H9 (cell line): ENCODE measurements around the gene ENG. TPM values are rescaled to one million over a fixed set of nuclear protein-coding genes. Genes with fewer than 3 reads are reported as not detected.
A peak's percentile ranks its signal among the peaks of the same experiment; 100 is the strongest.

ENCODE experiments used
- DNase-seq: peaks from one replicate; pipeline ENCODE4 v3.0.0-alpha.2; 2017
- H2AFZ ChIP-seq: one replicate; pipeline ENCODE4 v1.6.1; 2013; ENCODE audit warnings: mild to moderate bottlenecking, low read length, control low read depth, moderate library complexity
- H2AK5ac ChIP-seq: 2 replicates; pipeline ENCODE4 v1.6.1; 2013; ENCODE audit warnings: low read length, control low read depth, mixed read lengths; ENCODE audit not compliant: insufficient read length
- H2BK120ac ChIP-seq: one replicate; pipeline ENCODE4 v1.6.1; 2013; ENCODE audit warnings: low read depth, mild to moderate bottlenecking, low read length, control low read depth, inconsistent platforms; ENCODE audit not compliant: poor library complexity, severe bottlenecking
- H2BK12ac ChIP-seq: 2 replicates; pipeline ENCODE4 v1.6.1; 2013; ENCODE audit warnings: low read length, control low read depth, mixed read lengths, low read depth; ENCODE audit not compliant: insufficient read length
- H2BK15ac ChIP-seq: 2 replicates; pipeline ENCODE4 v1.6.1; 2013; ENCODE audit warnings: low read depth, low read length, control low read depth
- H2BK20ac ChIP-seq: one replicate; pipeline ENCODE4 v1.6.1; 2013; ENCODE audit warnings: low read depth, mild to moderate bottlenecking, low read length, control low read depth, inconsistent platforms; ENCODE audit not compliant: poor library complexity, severe bottlenecking
- H2BK5ac ChIP-seq: 2 replicates; pipeline ENCODE4 v1.6.1; 2013; ENCODE audit warnings: low read length, control low read depth, mixed read lengths; ENCODE audit not compliant: insufficient read length
- H3K14ac ChIP-seq: 2 replicates; pipeline ENCODE4 v1.6.1; 2013; ENCODE audit warnings: low read length, control low read depth; ENCODE audit not compliant: insufficient read depth
- H3K18ac ChIP-seq: 2 replicates; pipeline ENCODE4 v1.6.1; 2013; ENCODE audit warnings: low read depth, mild to moderate bottlenecking, mixed read lengths, low read length, control low read depth; ENCODE audit not compliant: insufficient read length
- H3K23ac ChIP-seq: 2 replicates; pipeline ENCODE4 v1.6.1; 2013; ENCODE audit warnings: low read length, control low read depth, mixed read lengths, low read depth; ENCODE audit not compliant: insufficient read length
- H3K23me2 ChIP-seq: 2 replicates; pipeline ENCODE4 v1.6.1; 2013; ENCODE audit warnings: low read depth, mild to moderate bottlenecking, mixed read lengths, low read length, control low read depth; ENCODE audit not compliant: insufficient read length, poor library complexity, severe bottlenecking
- H3K27ac ChIP-seq: 2 replicates; pipeline ENCODE4 v1.5.1; 2013; ENCODE audit warnings: low read length, control low read depth, mixed read lengths, low read depth; ENCODE audit not compliant: insufficient read length
- H3K27me3 ChIP-seq: 2 replicates; pipeline ENCODE4 v1.6.1; 2013; ENCODE audit warnings: low read length, control low read depth, inconsistent platforms; ENCODE audit not compliant: insufficient read depth
- H3K4ac ChIP-seq: 2 replicates; pipeline ENCODE4 v1.6.1; 2013; ENCODE audit warnings: low read depth, mild to moderate bottlenecking, control low read depth, inconsistent platforms, low read length, moderate library complexity
- H3K4me1 ChIP-seq: 2 replicates; pipeline ENCODE4 v1.6.1; 2013; ENCODE audit warnings: low read length, control low read depth, inconsistent platforms; ENCODE audit not compliant: insufficient read depth
- H3K4me2 ChIP-seq: 2 replicates; pipeline ENCODE4 v1.6.1; 2013; ENCODE audit warnings: low read length, control low read depth, mixed read lengths; ENCODE audit not compliant: insufficient read length, insufficient read depth
- H3K56ac ChIP-seq: 2 replicates; pipeline ENCODE4 v1.6.1; 2013; ENCODE audit warnings: low read depth, mild to moderate bottlenecking, mixed read lengths, low read length, control low read depth; ENCODE audit not compliant: insufficient read length
- H3K79me1 ChIP-seq: 2 replicates; pipeline ENCODE4 v1.6.1; 2013; ENCODE audit warnings: low read depth, mild to moderate bottlenecking, moderate library complexity, low read length, control low read depth, inconsistent platforms; ENCODE audit not compliant: insufficient read depth, poor library complexity, severe bottlenecking
- H3K79me2 ChIP-seq: 2 replicates; pipeline ENCODE4 v1.6.1; 2013; ENCODE audit warnings: low read length, control low read depth, inconsistent platforms; ENCODE audit not compliant: insufficient read depth
- H3K9ac ChIP-seq: 2 replicates; pipeline ENCODE4 v1.6.1; 2013; ENCODE audit warnings: low read length, control low read depth, mixed read lengths; ENCODE audit not compliant: insufficient read length; ENCODE audit errors: extremely low read depth
- H3K9me3 ChIP-seq: one replicate; pipeline ENCODE4 v1.6.1; 2013; ENCODE audit warnings: low read depth, low read length, inconsistent platforms; ENCODE audit not compliant: control insufficient read depth
- H3T11ph ChIP-seq: one replicate; pipeline ENCODE4 v1.6.1; 2013; ENCODE audit warnings: mild to moderate bottlenecking, low read length, control low read depth, inconsistent platforms
- H4K20me1 ChIP-seq: one replicate; pipeline ENCODE4 v1.6.1; 2013; ENCODE audit not compliant: control insufficient read depth, insufficient read length, insufficient read depth
- H4K5ac ChIP-seq: 2 replicates; pipeline ENCODE4 v1.6.1; 2013; ENCODE audit warnings: low read depth, mild to moderate bottlenecking, mixed read lengths, low read length, control low read depth; ENCODE audit not compliant: insufficient read length
- H4K8ac ChIP-seq: replicated peaks from 2 replicates; pipeline ENCODE4 v1.6.1; 2013; ENCODE audit warnings: low read length, control low read depth, mixed read lengths, low read depth; ENCODE audit not compliant: insufficient read length
- H4K91ac ChIP-seq: 2 replicates; pipeline ENCODE4 v1.6.1; 2013; ENCODE audit warnings: low read depth, mild to moderate bottlenecking, moderate library complexity, mixed read lengths, low read length, control low read depth; ENCODE audit not compliant: insufficient read length
- H3K27ac Mint-ChIP-seq, 3 experiments: 2 replicates in 2 of 3; 3 replicates in 1 of 3; pipeline ENCODE4 v1.8.0; 2020 to 2021; ENCODE audit warnings: mixed read lengths in 3 of 3, mild to moderate bottlenecking in 1 of 3, moderate library complexity in 1 of 3
- H3K27me3 Mint-ChIP-seq: 2 replicates; pipeline ENCODE4 v1.8.0; 2021; ENCODE audit warnings: low read depth, mild to moderate bottlenecking, moderate library complexity, mixed read lengths
- H3K36me3 Mint-ChIP-seq, 3 experiments: 2 replicates in 2 of 3; 3 replicates in 1 of 3; pipeline ENCODE4 v1.8.0; 2020 to 2021; ENCODE audit warnings: low read depth in 3 of 3, mixed read lengths in 3 of 3; ENCODE audit not compliant: insufficient read depth in 1 of 3
- H3K4me1 Mint-ChIP-seq, 2 experiments: 2 replicates each; pipeline ENCODE4 v1.8.0; 2020; ENCODE audit warnings: mixed read lengths in 2 of 2
- H3K4me3 Mint-ChIP-seq, 2 experiments: 2 replicates in 1 of 2; 3 replicates in 1 of 2; pipeline ENCODE4 v1.8.0; 2020 to 2021; ENCODE audit warnings: mild to moderate bottlenecking in 2 of 2, mixed read lengths in 2 of 2, moderate library complexity in 1 of 2
- H3K9me3 Mint-ChIP-seq, 2 experiments: 2 replicates in 1 of 2; 3 replicates in 1 of 2; pipeline ENCODE4 v1.8.0; 2020; ENCODE audit warnings: mild to moderate bottlenecking in 2 of 2, mixed read lengths in 2 of 2, moderate library complexity in 1 of 2
- WGBS: extraction: QIAGEN DNeasy Blood & Tissue Kit; methylation state at CpG from one replicate; pipeline ENCODE4 v1.1.7; 2013; ENCODE audit warnings: missing lambda C conversion rate, low lambda C conversion rate, mixed read lengths; ENCODE audit not compliant: insufficient read length; ENCODE audit errors: extremely low coverage; 5-methylcytosine and 5-hydroxymethylcytosine counted together
- total RNA-seq: library from RNA; stranded (reverse); gene quantifications from 2 replicates; pipeline ENCODE4 v1.2.1, GENCODE V29; 2021
- TF ChIP-seq, protein P1 (sequence below): fragments of 200-600 bp; sonication (generic); conservative IDR thresholded peaks from 3 replicates; pipeline ENCODE4 v1.8.0; 2021; ENCODE audit warnings: antibody characterized with exemption, mild to moderate bottlenecking

ENG gene
- total RNA-seq, 1 experiment from 2014 or later, result 2.1 TPM

- Histone ChIP-seq H3K79me1 (no peaks in the 10 kb centered on the region), H3K9me3 (no peaks in the 10 kb centered on the region), H2BK15ac (no peak overlapping the region), H3K56ac (no peak overlapping the region), H2AFZ (no peak overlapping the region), H3K79me2 (no peaks in the 10 kb centered on the region), H3K18ac (no peak overlapping the region), H3K23me2 (peaks cover 6% of the 10 kb centered on the region), H3K14ac (no peak overlapping the region), H3K23ac (no peak overlapping the region), H4K8ac (no peak overlapping the region), H4K20me1 (no peaks in the 10 kb centered on the region), H3K9ac (no peak overlapping the region), H2BK120ac (no peak overlapping the region), H2AK5ac (no peak overlapping the region), H4K91ac (no peak overlapping the region), H2BK5ac (no peak overlapping the region), H3T11ph (no peak overlapping the region), H3K27ac (no peak overlapping the region), H3K4ac (no peak overlapping the region), H4K5ac (no peak overlapping the region), H2BK20ac (no peak overlapping the region), H3K27me3 (no peaks in the 10 kb centered on the region), H3K4me1 (peaks cover 8% of the 10 kb centered on the region), H2BK12ac (no peak overlapping the region), H3K4me2 (no peak overlapping the region)
- DNase-seq, result no peak
- TF ChIP-seq, protein P1, sequence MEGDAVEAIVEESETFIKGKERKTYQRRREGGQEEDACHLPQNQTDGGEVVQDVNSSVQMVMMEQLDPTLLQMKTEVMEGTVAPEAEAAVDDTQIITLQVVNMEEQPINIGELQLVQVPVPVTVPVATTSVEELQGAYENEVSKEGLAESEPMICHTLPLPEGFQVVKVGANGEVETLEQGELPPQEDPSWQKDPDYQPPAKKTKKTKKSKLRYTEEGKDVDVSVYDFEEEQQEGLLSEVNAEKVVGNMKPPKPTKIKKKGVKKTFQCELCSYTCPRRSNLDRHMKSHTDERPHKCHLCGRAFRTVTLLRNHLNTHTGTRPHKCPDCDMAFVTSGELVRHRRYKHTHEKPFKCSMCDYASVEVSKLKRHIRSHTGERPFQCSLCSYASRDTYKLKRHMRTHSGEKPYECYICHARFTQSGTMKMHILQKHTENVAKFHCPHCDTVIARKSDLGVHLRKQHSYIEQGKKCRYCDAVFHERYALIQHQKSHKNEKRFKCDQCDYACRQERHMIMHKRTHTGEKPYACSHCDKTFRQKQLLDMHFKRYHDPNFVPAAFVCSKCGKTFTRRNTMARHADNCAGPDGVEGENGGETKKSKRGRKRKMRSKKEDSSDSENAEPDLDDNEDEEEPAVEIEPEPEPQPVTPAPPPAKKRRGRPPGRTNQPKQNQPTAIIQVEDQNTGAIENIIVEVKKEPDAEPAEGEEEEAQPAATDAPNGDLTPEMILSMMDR, result no peak
- H3K27me3 Mint-ChIP-seq, result peaks cover 7% of the 10 kb centered on the region
- peaks cover 33 to 39% of the 10 kb centered on the region in 2 experiments for H3K4me1 Mint-ChIP-seq
- H3K4me3 Mint-ChIP-seq, result peak overlapping the region in 1 of 2 experiments; percentile 0; a peak in 2 of 5 replicates
- 0 out of 7 replicates have a peak overlapping the region, but pooled peaks of 1 of the 3 experiments have one; percentile 6 for H3K27ac Mint-ChIP-seq
- no peaks in the 10 kb centered on the region for H3K36me3 Mint-ChIP-seq
- WGBS, result no CpG with 5 or more reads among the region's 5 CpGs
- H3K9me3 Mint-ChIP-seq, result no peaks in the 10 kb centered on the region; a peak in 1 of 5 replicates
Observed at GRCh38 chr9:127769101-127769500, 85.4 kb downstream of the ENG start.
